SJSA1 (cell line): ENCODE results near the gene MRPL21. TPM values are rescaled to one million over a fixed set of nuclear protein-coding genes. Genes with fewer than 3 reads are reported as not detected.

ENCODE experiments used
- DNase-seq, 2 experiments: peaks; one replicate each; pipeline ENCODE4 v3.0.0-alpha.2; 2015 to 2020; ENCODE audit warnings: low spot score in 2 of 2, low read depth in 1 of 2
- H3K27ac ChIP-seq: fragments of 250-450 bp; sonication (Bioruptor Pico); 2 replicates; pipeline ENCODE4 v1.5.1; 2020; ENCODE audit warnings: mild to moderate bottlenecking, moderate library complexity
- H3K27me3 ChIP-seq: fragments of 250-450 bp; sonication (Bioruptor Pico); replicated peaks from 2 replicates; pipeline ENCODE4 v1.5.1; 2020; ENCODE audit warnings: mild to moderate bottlenecking, moderate library complexity
- H3K36me3 ChIP-seq: fragments of 250-450 bp; sonication (Bioruptor Pico); 2 replicates; pipeline ENCODE4 v1.5.1; 2020; ENCODE audit warnings: mild to moderate bottlenecking
- H3K4me1 ChIP-seq: fragments of 250-450 bp; sonication (Bioruptor Pico); replicated peaks from 2 replicates; pipeline ENCODE4 v1.6.1; 2021; ENCODE audit warnings: mild to moderate bottlenecking
- H3K4me3 ChIP-seq: fragments of 250-450 bp; sonication (Bioruptor Pico); 2 replicates; pipeline ENCODE4 v1.5.1; 2020; ENCODE audit warnings: mild to moderate bottlenecking
- H3K9me3 ChIP-seq: fragments of 250-450 bp; sonication (Bioruptor Pico); replicated peaks from 2 replicates; pipeline ENCODE4 v1.5.1; 2020; ENCODE audit warnings: mild to moderate bottlenecking
- total RNA-seq: library from RNA; depleted of rRNA; stranded (reverse); fragments of >200 nt; shearing (Covaris generic); gene quantifications from 2 replicates; pipeline ENCODE4 v1.2.3, GENCODE V29; 2014

MRPL21 gene
- total RNA-seq, 1 experiment from 2014 or later, result 170 TPM

GRCh38 chr11:68911731-68912130 is 8.1 kb upstream of the MRPL21 start:
- Histone ChIP-seq H3K27me3 (no peaks in the 10 kb centered on the region), H3K4me1 (no peaks in the 10 kb centered on the region), H3K27ac (no peak overlapping the region), H3K36me3 (peaks cover 87% of the 10 kb centered on the region), H3K9me3 (no peaks in the 10 kb centered on the region), H3K4me3 (no peak overlapping the region)
- no peak for DNase-seq

GRCh38 chr11:68910965-68911364 is 7.3 kb upstream of the MRPL21 start:
- no peak overlapping the region for H3K27ac ChIP-seq
- H3K9me3 ChIP-seq, result no peaks in the 10 kb centered on the region
- H3K36me3 ChIP-seq, result peaks cover 84% of the 10 kb centered on the region
- no peak for DNase-seq
- no peaks in the 10 kb centered on the region for H3K4me1 ChIP-seq
- no peak overlapping the region for H3K4me3 ChIP-seq
- H3K27me3 ChIP-seq, result no peaks in the 10 kb centered on the region

- no peak overlapping the region for H3K4me3 ChIP-seq
- H3K9me3 ChIP-seq, result no peaks in the 10 kb centered on the region
- H3K27me3 ChIP-seq, result no peaks in the 10 kb centered on the region
- DNase-seq, result no peak
- peaks cover 8% of the 10 kb centered on the region for H3K4me1 ChIP-seq
- H3K36me3 ChIP-seq, result peaks cover 71% of the 10 kb centered on the region
- no peak overlapping the region for H3K27ac ChIP-seq
Measured at GRCh38 chr11:68908273-68908672, 4.6 kb upstream of the MRPL21 start.

GRCh38 chr11:68905421-68906360 is 2.1 kb upstream of the MRPL21 start:
- peaks cover 16% of the 10 kb centered on the region for H3K4me1 ChIP-seq
- H3K9me3 ChIP-seq, result no peaks in the 10 kb centered on the region
- no peaks in the 10 kb centered on the region for H3K27me3 ChIP-seq
- no peak overlapping the region for H3K27ac ChIP-seq
- H3K36me3 ChIP-seq, result peaks cover 52% of the 10 kb centered on the region
- H3K4me3 ChIP-seq, result no peak overlapping the region
- DNase-seq, result no peak

- H3K4me1 ChIP-seq, result peaks cover 16% of the 10 kb centered on the region
- H3K36me3 ChIP-seq, result peaks cover 53% of the 10 kb centered on the region
- no peak for DNase-seq
- peak overlapping the region; percentile 53 for H3K27ac ChIP-seq
- no peaks in the 10 kb centered on the region for H3K9me3 ChIP-seq
- H3K4me3 ChIP-seq, result peak overlapping the region; percentile 80
- H3K27me3 ChIP-seq, result no peaks in the 10 kb centered on the region
Measured at GRCh38 chr11:68904248-68904847, 716 bp upstream of the MRPL21 start.

GRCh38 chr11:68900835-68901381 is 2.7 kb downstream of the MRPL21 start:
- H3K4me3 ChIP-seq, result no peak overlapping the region
- no peaks in the 10 kb centered on the region for H3K27me3 ChIP-seq
- H3K9me3 ChIP-seq, result no peaks in the 10 kb centered on the region
- no peak overlapping the region for H3K27ac ChIP-seq
- H3K4me1 ChIP-seq, result peaks cover 16% of the 10 kb centered on the region
- peaks cover 63% of the 10 kb centered on the region for H3K36me3 ChIP-seq
- DNase-seq, result no peak

GRCh38 chr11:68897441-68897840 is 6.2 kb downstream of the MRPL21 start:
- DNase-seq, result no peak
- Histone ChIP-seq H3K4me1 (peaks cover 1% of the 10 kb centered on the region), H3K27me3 (no peaks in the 10 kb centered on the region), H3K27ac (no peak overlapping the region), H3K9me3 (no peaks in the 10 kb centered on the region), H3K4me3 (no peak overlapping the region), H3K36me3 (peaks cover 87% of the 10 kb centered on the region)

- no peak overlapping the region for H3K4me3 ChIP-seq
- peaks cover 5% of the 10 kb centered on the region for H3K4me1 ChIP-seq
- no peak overlapping the region for H3K27ac ChIP-seq
- no peaks in the 10 kb centered on the region for H3K27me3 ChIP-seq
- H3K36me3 ChIP-seq, result peaks cover 89% of the 10 kb centered on the region
- no peaks in the 10 kb centered on the region for H3K9me3 ChIP-seq
- DNase-seq, result no peak
Measured at GRCh38 chr11:68896171-68896959, 7.3 kb downstream of the MRPL21 start.

GRCh38 chr11:68893282-68893681 is 10.3 kb downstream of the MRPL21 start:
- no peak for DNase-seq
- Histone ChIP-seq H3K4me1 (peaks cover 27% of the 10 kb centered on the region), H3K27ac (no peak overlapping the region)

GRCh38 chr11:68892576-68892975 is 11.1 kb downstream of the MRPL21 start:
- H3K4me1 ChIP-seq, result peaks cover 27% of the 10 kb centered on the region
- peaks cover 71% of the 10 kb centered on the region for H3K36me3 ChIP-seq
- no peaks in the 10 kb centered on the region for H3K27me3 ChIP-seq
- no peak overlapping the region for H3K4me3 ChIP-seq
- DNase-seq, result peak in 1 of 2 experiments; percentile 48
- no peaks in the 10 kb centered on the region for H3K9me3 ChIP-seq
- no peak overlapping the region for H3K27ac ChIP-seq

More at GRCh38 chr11:68893282-68893681, 10.3 kb downstream of the MRPL21 start:
- H3K9me3 ChIP-seq, result no peaks in the 10 kb centered on the region
- H3K4me3 ChIP-seq, result no peak overlapping the region
- H3K27me3 ChIP-seq, result no peaks in the 10 kb centered on the region
- H3K36me3 ChIP-seq, result peaks cover 78% of the 10 kb centered on the region

- peaks cover 33% of the 10 kb centered on the region for H3K4me1 ChIP-seq
- no peak overlapping the region for H3K4me3 ChIP-seq
- no peaks in the 10 kb centered on the region for H3K9me3 ChIP-seq
- H3K36me3 ChIP-seq, result peaks cover 60% of the 10 kb centered on the region
- peak overlapping the region; percentile 31; the same call in 1 of the 2 replicates for H3K27ac ChIP-seq
- no peaks in the 10 kb centered on the region for H3K27me3 ChIP-seq
- DNase-seq, result peak in 1 of 2 experiments; percentile 47
Measured at GRCh38 chr11:68891351-68891948, 12.2 kb downstream of the MRPL21 start.

GRCh38 chr11:68890490-68891231 is 13.0 kb downstream of the MRPL21 start:
- peak; percentile 98 for DNase-seq
- peaks cover 39% of the 10 kb centered on the region for H3K4me1 ChIP-seq
- no peaks in the 10 kb centered on the region for H3K9me3 ChIP-seq
- H3K27me3 ChIP-seq, result no peaks in the 10 kb centered on the region
- peaks cover 52% of the 10 kb centered on the region for H3K36me3 ChIP-seq
- H3K27ac ChIP-seq, result peak overlapping the region; percentile 8; the same call in 1 of the 2 replicates
- H3K4me3 ChIP-seq, result no peak overlapping the region
